Parathyroid adenoma (tissue), 2 donors: ENCODE results near the gene HLA-DMB.

ENCODE experiments used
- H2AFZ ChIP-seq: fragments of 300-600 bp; sonication (generic); one replicate; pipeline ENCODE4 v1.7.0; 2017; ENCODE audit warnings: antibody characterized with exemption, mild to moderate bottlenecking
- H3K27ac ChIP-seq: fragments of 300-600 bp; sonication (generic); one replicate; pipeline ENCODE4 v1.7.0; 2017
- H3K27me3 ChIP-seq: fragments of 300-600 bp; sonication (generic); one replicate; pipeline ENCODE4 v1.7.0; 2017; ENCODE audit warnings: low read length; ENCODE audit not compliant: control insufficient read depth, insufficient read depth
- H3K36me3 ChIP-seq: fragments of 300-600 bp; sonication (generic); one replicate; pipeline ENCODE4 v1.7.0; 2017; ENCODE audit warnings: low read length; ENCODE audit not compliant: control insufficient read depth, insufficient read depth
- H3K4me1 ChIP-seq: fragments of 300-600 bp; sonication (generic); one replicate; pipeline ENCODE4 v1.7.0; 2017; ENCODE audit warnings: control low read depth
- H3K4me2 ChIP-seq: fragments of 300-600 bp; sonication (generic); one replicate; pipeline ENCODE4 v1.7.0; 2017; ENCODE audit warnings: low read length
- H3K4me3 ChIP-seq: fragments of 300-600 bp; sonication (generic); one replicate; pipeline ENCODE4 v1.7.0; 2017; ENCODE audit warnings: low read depth, low read length
- H3K79me2 ChIP-seq: fragments of 300-600 bp; sonication (generic); one replicate; pipeline ENCODE4 v1.7.0; 2017; ENCODE audit warnings: control low read depth
- H3K9ac ChIP-seq: fragments of 300-600 bp; sonication (generic); one replicate; pipeline ENCODE4 v1.7.0; 2017; ENCODE audit warnings: mild to moderate bottlenecking
- H3K9me3 ChIP-seq: fragments of 300-600 bp; sonication (generic); one replicate; pipeline ENCODE4 v1.7.0; 2017; ENCODE audit warnings: low read length; ENCODE audit not compliant: control insufficient read depth
- TF ChIP-seq, protein P1 (sequence below): fragments of 300-600 bp; sonication (generic); IDR thresholded peaks from one replicate; pipeline ENCODE4 v1.7.0; 2017; ENCODE audit warnings: antibody characterized with exemption, mild to moderate bottlenecking
- donor health status: primary hyperparathyroidism.

The HLA-DMB gene

DNA sequence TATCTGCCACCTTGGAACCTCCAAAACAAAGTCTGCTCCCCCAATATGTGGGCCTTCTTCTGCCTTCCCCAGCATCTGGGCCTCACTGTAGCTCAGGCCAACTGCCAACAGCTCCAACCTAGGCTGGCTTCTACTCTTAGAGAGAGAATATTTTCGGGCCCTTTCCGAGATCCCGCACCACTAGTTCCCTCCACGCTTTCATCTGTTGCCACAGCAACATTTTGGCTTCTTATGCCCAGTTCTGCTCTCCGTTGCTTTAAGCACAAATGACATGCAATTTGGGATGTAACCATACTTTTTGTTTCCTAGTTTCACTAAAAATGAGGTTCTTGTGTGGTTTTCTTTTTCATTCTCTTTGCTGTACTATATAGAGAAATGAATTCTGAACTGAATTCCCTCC, 53.2 kb downstream of the HLA-DMB start:
- Histone ChIP-seq H3K9me3 (no peaks in the 10 kb centered on the region), H3K79me2 (no peaks in the 10 kb centered on the region), H3K4me2 (no peak overlapping the region), H3K27me3 (no peaks in the 10 kb centered on the region), H3K27ac (no peak overlapping the region), H3K4me1 (no peaks in the 10 kb centered on the region), H3K9ac (no peak overlapping the region), H2AFZ (no peak overlapping the region), H3K36me3 (no peaks in the 10 kb centered on the region), H3K4me3 (no peak overlapping the region)
- TF ChIP-seq, protein P1, sequence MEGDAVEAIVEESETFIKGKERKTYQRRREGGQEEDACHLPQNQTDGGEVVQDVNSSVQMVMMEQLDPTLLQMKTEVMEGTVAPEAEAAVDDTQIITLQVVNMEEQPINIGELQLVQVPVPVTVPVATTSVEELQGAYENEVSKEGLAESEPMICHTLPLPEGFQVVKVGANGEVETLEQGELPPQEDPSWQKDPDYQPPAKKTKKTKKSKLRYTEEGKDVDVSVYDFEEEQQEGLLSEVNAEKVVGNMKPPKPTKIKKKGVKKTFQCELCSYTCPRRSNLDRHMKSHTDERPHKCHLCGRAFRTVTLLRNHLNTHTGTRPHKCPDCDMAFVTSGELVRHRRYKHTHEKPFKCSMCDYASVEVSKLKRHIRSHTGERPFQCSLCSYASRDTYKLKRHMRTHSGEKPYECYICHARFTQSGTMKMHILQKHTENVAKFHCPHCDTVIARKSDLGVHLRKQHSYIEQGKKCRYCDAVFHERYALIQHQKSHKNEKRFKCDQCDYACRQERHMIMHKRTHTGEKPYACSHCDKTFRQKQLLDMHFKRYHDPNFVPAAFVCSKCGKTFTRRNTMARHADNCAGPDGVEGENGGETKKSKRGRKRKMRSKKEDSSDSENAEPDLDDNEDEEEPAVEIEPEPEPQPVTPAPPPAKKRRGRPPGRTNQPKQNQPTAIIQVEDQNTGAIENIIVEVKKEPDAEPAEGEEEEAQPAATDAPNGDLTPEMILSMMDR, result no peak

DNA sequence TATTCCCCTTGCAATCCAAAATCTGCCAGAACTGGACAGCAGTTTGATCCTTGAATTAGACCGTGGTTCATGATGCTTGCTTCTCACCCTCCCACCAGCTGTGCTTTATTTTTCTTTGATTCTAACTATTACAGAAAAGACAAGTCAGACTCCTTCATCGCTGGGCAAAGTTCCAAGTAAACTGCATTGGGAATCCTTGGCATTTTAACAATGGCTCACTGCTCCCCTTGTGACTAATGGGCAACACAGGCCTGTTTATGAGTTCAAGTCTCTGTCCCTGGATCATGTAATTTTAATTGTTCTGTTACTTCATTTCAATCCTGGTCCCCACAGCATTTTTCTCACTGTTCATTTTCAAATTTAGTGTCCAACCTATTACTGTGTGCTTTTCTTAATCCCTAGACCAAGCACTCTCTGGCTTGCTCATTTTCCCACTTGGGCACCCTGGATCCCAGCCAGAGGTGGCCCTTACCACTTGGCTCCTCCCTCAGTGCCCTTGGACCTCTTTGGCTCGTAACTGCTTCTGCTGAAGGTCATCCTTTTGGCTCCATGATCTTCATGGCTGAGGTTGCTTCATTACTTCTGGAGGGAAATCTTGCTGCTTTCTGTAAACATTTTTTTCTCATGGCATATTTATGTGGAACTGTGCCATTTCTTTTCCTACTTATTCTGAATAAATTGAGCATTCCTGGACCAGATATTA, 54.0 kb downstream of the HLA-DMB start:
- H3K4me1 ChIP-seq, result no peaks in the 10 kb centered on the region
- H3K9ac ChIP-seq, result no peak overlapping the region
- H3K79me2 ChIP-seq, result no peaks in the 10 kb centered on the region
- no peaks in the 10 kb centered on the region for H3K9me3 ChIP-seq
- no peak overlapping the region for H2AFZ ChIP-seq
- no peaks in the 10 kb centered on the region for H3K27me3 ChIP-seq
- TF ChIP-seq, protein P1, result no peak
- no peak overlapping the region for H3K4me3 ChIP-seq
- no peak overlapping the region for H3K27ac ChIP-seq
- H3K4me2 ChIP-seq, result no peak overlapping the region
- H3K36me3 ChIP-seq, result no peaks in the 10 kb centered on the region

DNA sequence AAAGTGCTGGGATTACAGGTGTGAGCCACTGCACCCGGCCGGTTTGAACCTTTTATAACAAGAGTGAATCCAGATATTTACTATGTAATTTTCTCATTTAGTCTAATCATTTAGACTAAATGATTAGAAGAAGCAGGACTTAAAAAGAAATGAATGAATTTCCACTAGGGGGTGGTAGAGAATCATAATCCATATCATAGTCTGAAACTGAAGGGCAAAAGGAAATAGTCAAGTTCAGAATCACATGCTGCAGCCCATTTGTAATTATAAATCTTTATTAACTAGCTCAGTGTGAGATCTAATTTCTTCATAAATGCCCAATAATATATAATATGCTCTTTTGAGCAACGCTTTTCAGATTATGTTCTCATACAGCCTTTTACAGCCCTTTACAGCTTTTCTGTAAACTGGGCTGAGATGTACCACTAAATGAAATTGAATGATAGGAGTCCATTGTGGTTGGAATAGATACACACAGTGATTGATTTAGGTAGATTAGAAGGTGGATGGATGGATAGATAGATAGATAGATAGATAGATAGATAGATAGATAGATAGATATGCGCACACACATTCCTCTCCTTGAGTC, 55.0 kb downstream of the HLA-DMB start:
- H3K27ac ChIP-seq, result no peak overlapping the region
- H2AFZ ChIP-seq, result no peak overlapping the region
- H3K9ac ChIP-seq, result no peak overlapping the region

More for the DNA sequence above, 55.0 kb downstream of the HLA-DMB start:
- TF ChIP-seq, protein P1, result peak; percentile 72
- H3K9me3 ChIP-seq, result no peaks in the 10 kb centered on the region
- H3K27me3 ChIP-seq, result no peaks in the 10 kb centered on the region
- no peak overlapping the region for H3K4me2 ChIP-seq
- no peaks in the 10 kb centered on the region for H3K79me2 ChIP-seq
- H3K4me3 ChIP-seq, result no peak overlapping the region
- no peaks in the 10 kb centered on the region for H3K36me3 ChIP-seq
- no peaks in the 10 kb centered on the region for H3K4me1 ChIP-seq
